Uterus (tissue), 2 donors: ENCODE measurements around the gene NBPF1.
A peak's percentile ranks its signal among the peaks of the same experiment; 100 is the strongest.
"Not testable (repeated sequence)": the region's sequence is repeated elsewhere in the genome, so short reads cannot be mapped to it uniquely, and the experiment has no call there.

Source experiments
- CTCF ChIP-seq, 4 experiments: fragments of 200-600 bp in 2 of 4; fragments of 450-650 bp in 2 of 4; sonication (generic) in 2 of 4; IDR thresholded peaks; one replicate each; pipeline ENCODE4 v1.5.1; 2016 to 2019; ENCODE audit warnings: antibody characterized with exemption in 4 of 4, mild to moderate bottlenecking in 2 of 4, moderate library complexity in 1 of 4
- POLR2A ChIP-seq, 2 donors: fragments of 450-650 bp; IDR thresholded peaks; one replicate each; pipeline ENCODE4 v1.6.1; 2016; ENCODE audit warnings: antibody characterized with exemption in 2 of 2, mild to moderate bottlenecking in 1 of 2, moderate library complexity in 1 of 2

GRCh38 chr1:16514107-16515055 lies 99.0 kb downstream of the NBPF1 start, which contains the start of gene RNU1-1:
- TF ChIP-seq CTCF (IDR thresholded peaks at IDR 0.05), result not testable (repeated sequence)
- peak in 1 of 2 donors; percentile 38 for TF ChIP-seq POLR2A (IDR thresholded peaks at IDR 0.05)
